ENCODE data around the gene NAV2. TPM values are rescaled to one million over a fixed set of nuclear protein-coding genes. Genes with fewer than 3 reads are reported as not detected.

Gene NAV2
- total and polyA plus RNA-seq, 2 donors from 2014 or later: 5.9 to 37.7 TPM

GRCh38 chr11:20021771-20022362 lies 309.2 kb downstream of the NAV2 start:
- no peaks in the 10 kb centered on the region for H3K9me3 ChIP-seq (ENCODE audit: control insufficient read depth in 2 of 3, insufficient read depth in 1 of 3, low read length in 3 of 3)
- no peaks in the 10 kb centered on the region for H3K36me3 ChIP-seq (ENCODE audit: control insufficient read depth in 2 of 3, insufficient read depth in 3 of 3, low read length in 3 of 3)
- no peak overlapping the region for H3K9ac ChIP-seq (ENCODE audit: low read length in 3 of 3)
- no peak for TF ChIP-seq CTCF (IDR thresholded peaks at IDR 0.05; ENCODE audit: borderline replicate concordance, extremely low read depth, insufficient read depth)
- intact Hi-C loops (cut with DNase I): no loop called here
- DNase-seq (peak in 2 of 5 donors; percentile 44 to 54), FAIRE-seq (no peak)
- H3K4me1 ChIP-seq (ENCODE audit: control insufficient read depth in 2 of 3, insufficient read depth in 2 of 3, low read depth in 1 of 3, low read length in 3 of 3): peaks cover 0 to 12% (median 2%) of the 10 kb centered on the region in 3 donors
- H3K4me3 ChIP-seq (ENCODE audit: low read length in 3 of 3): peak overlapping the region in 1 of 3 donors; percentile 66
- no peaks in the 10 kb centered on the region for H3K27me3 ChIP-seq (ENCODE audit: control insufficient read depth, insufficient read depth, low read length)
- peak overlapping the region in 1 of 2 donors; percentile 29 for H3K27ac ChIP-seq (ENCODE audit: low read depth in 2 of 2, low read length in 2 of 2)

GRCh38 chr11:20022363-20023081 lies 309.9 kb downstream of the NAV2 start:
- H3K9ac ChIP-seq (ENCODE audit: low read length in 3 of 3): peak overlapping the region in 2 of 3 donors; percentile 28 to 80
- FAIRE-seq (no peak), DNase-seq (peak in 4 of 5 donors; percentile 87 to 97 (median 92))
- H3K27me3 ChIP-seq (ENCODE audit: control insufficient read depth, insufficient read depth, low read length): no peaks in the 10 kb centered on the region
- peak overlapping the region; percentile 41 to 66 (median 65) for H3K4me3 ChIP-seq (ENCODE audit: low read length in 3 of 3)
- intact Hi-C loops (cut with DNase I): no loop called here
- TF ChIP-seq CTCF (IDR thresholded peaks at IDR 0.05; ENCODE audit: borderline replicate concordance, extremely low read depth, insufficient read depth): no peak
- no peaks in the 10 kb centered on the region for H3K36me3 ChIP-seq (ENCODE audit: control insufficient read depth in 2 of 3, insufficient read depth in 3 of 3, low read length in 3 of 3)
- H3K27ac ChIP-seq (ENCODE audit: low read depth in 2 of 2, low read length in 2 of 2): peak overlapping the region; percentile 56 to 71
- no peaks in the 10 kb centered on the region for H3K9me3 ChIP-seq (ENCODE audit: control insufficient read depth in 2 of 3, insufficient read depth in 1 of 3, low read length in 3 of 3)
- peaks cover 0 to 12% (median 4%) of the 10 kb centered on the region in 3 donors for H3K4me1 ChIP-seq (ENCODE audit: control insufficient read depth in 2 of 3, insufficient read depth in 2 of 3, low read depth in 1 of 3, low read length in 3 of 3)

- H3K36me3 ChIP-seq (ENCODE audit: control insufficient read depth in 2 of 3, insufficient read depth in 3 of 3, low read length in 3 of 3): no peaks in the 10 kb centered on the region
- no peaks in the 10 kb centered on the region for H3K27me3 ChIP-seq (ENCODE audit: control insufficient read depth, insufficient read depth, low read length)
- no peak for TF ChIP-seq CTCF (IDR thresholded peaks at IDR 0.05; ENCODE audit: borderline replicate concordance, extremely low read depth, insufficient read depth)
- H3K9ac ChIP-seq (ENCODE audit: low read length in 3 of 3): peak overlapping the region; percentile 27 to 80 (median 34)
- DNase-seq (no peak), FAIRE-seq (no peak)
- intact Hi-C loops (cut with DNase I): no loop called here
- peaks cover 0 to 14% (median 4%) of the 10 kb centered on the region in 3 donors for H3K4me1 ChIP-seq (ENCODE audit: control insufficient read depth in 2 of 3, insufficient read depth in 2 of 3, low read depth in 1 of 3, low read length in 3 of 3)
- H3K4me3 ChIP-seq (ENCODE audit: low read length in 3 of 3): peak overlapping the region; percentile 41 to 66 (median 65)
- no peaks in the 10 kb centered on the region for H3K9me3 ChIP-seq (ENCODE audit: control insufficient read depth in 2 of 3, insufficient read depth in 1 of 3, low read length in 3 of 3)
- peak overlapping the region; percentile 56 to 71 for H3K27ac ChIP-seq (ENCODE audit: low read depth in 2 of 2, low read length in 2 of 2)
Observed at GRCh38 chr11:20023082-20023426, 310.4 kb downstream of the NAV2 start.

Measured in kidney (tissue), 14 donors.